HG02642 (cell line): Measurements from ENCODE around the gene WDR5.

Experiments
- ATAC-seq: cut with Tn5 transposase; IDR thresholded peaks from one replicate; pipeline ENCODE4 v1.9.1; 2021; ENCODE audit warnings: mild to moderate bottlenecking; ENCODE audit not compliant: unreplicated experiment, poor library complexity

WDR5 gene

GRCh38 chr9:134204991-134205578 is 69.2 kb downstream of the WDR5 start:
- ATAC-seq = no peak

- ATAC-seq = no peak
Observed at GRCh38 chr9:134205672-134206310, 69.9 kb downstream of the WDR5 start.

DNA sequence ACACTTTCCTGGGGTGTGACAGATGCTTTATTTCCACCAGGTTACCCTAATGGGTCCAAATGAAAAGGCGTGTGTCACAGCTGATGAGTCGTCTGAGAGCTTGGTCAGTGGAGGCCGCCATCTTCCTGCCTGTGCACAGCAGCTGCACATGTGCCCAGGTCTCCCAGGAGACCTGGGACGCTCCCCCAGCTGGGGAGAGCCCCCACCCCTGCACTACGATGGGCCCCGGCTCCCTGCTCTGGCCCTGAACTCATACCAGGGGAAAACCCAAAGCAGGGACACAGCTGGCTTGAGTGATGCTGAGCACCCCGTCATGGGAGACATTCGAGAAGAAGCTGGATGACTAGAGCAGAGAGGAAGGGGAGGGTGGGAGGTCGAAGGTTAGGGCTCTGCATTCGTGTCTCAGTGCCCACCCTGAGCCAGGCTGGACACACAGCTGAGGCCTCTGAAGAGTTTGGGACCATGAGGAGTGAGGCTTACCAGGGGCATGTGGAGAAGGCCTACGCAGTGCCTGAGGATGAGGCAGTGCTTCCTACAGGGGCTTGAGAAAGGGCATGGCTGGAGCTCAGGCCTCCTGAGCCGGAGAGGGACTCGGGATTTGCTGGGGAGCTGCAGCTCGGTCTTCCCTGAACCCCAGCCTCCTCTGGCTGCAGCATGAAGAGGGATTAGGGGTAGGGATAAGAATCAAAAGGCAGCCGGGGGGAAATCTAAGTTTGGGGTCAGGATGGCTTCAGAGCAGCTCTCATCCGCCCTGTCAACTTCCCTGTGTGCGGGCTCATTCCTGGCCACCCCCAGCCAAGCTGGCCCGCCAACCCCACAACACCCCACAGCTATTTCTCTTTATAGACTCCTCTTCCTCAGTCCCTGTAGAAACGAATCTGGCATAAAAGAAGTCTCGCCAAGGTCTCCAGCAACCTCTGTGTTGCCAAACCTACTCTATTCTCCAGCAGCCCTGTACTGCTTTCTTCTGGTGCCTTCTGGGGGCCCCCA is 70.7 kb downstream of the WDR5 start:
- ATAC-seq = no peak

GRCh38 chr9:134208310-134208841 is 72.5 kb downstream of the WDR5 start:
- no peak for ATAC-seq

- ATAC-seq = no peak
Observed at GRCh38 chr9:134208981-134209725, 73.3 kb downstream of the WDR5 start.
